Measurements from ENCODE around the gene KRT15. TPM values are rescaled to one million over a fixed set of nuclear protein-coding genes. Genes with fewer than 3 reads are reported as not detected.

KRT15 gene
- total RNA-seq (2013; cell fraction: nucleolus; rRNA removed): not detected in 2 replicates
- total RNA-seq (2014; rRNA removed) (0.06 TPM in 1 of 2 replicates, not detected in the other), total RNA-seq (2014; rRNA removed; fragmentation: Illumina TruSeq; extraction: Trizol) (not detected in 2 replicates), total RNA-seq (2021) (not detected in 2 replicates), polyA plus RNA-seq (2011; rRNA removed) (not detected in 2 replicates), polyA plus RNA-seq (2014; fragmentation: Illumina TruSeq; extraction: Trizol) (not detected in 2 replicates), polyA plus RNA-seq (2014; fragmentation: Nextera tagmentation; extraction: Ambion mirVana) (not detected), polyA plus RNA-seq (2014; rRNA removed) (0.17 TPM in 1 of 2 replicates, not detected in the other), polyA plus RNA-seq (2016; fragmentation: Nextera tagmentation; extraction: Ambion mirVana) (not detected), polyA minus RNA-seq (2011; rRNA and poly(A)+ RNA removed) (not detected in 2 replicates), Bru-seq, nascent RNA (percentile 8 among the genes with signal in this experiment), BruChase-seq, experiment 1, labeled RNA remaining after a 6-hour chase (not detected), BruChase-seq, experiment 2, labeled RNA remaining after a 2-hour chase (percentile 9 among the genes with signal in this experiment)
- not detected for polyA plus RNA-seq (2011; ENCODE audit: low read depth)
- not detected in 2 replicates for polyA plus RNA-seq (2011; cell fraction: cytosol; rRNA removed)
- polyA plus RNA-seq (2011; cell fraction: nucleus; rRNA removed): not detected in 2 replicates
- polyA plus RNA-seq (2012): not detected in 2 replicates
- not detected in 2 replicates for polyA minus RNA-seq (2011; cell fraction: cytosol; rRNA and poly(A)+ RNA removed)
- polyA minus RNA-seq (2011; cell fraction: nucleus; rRNA and poly(A)+ RNA removed): not detected in 2 replicates
- long read RNA-seq, experiment 1: 0 reads
- long read RNA-seq, experiment 2: 0 reads

DNA sequence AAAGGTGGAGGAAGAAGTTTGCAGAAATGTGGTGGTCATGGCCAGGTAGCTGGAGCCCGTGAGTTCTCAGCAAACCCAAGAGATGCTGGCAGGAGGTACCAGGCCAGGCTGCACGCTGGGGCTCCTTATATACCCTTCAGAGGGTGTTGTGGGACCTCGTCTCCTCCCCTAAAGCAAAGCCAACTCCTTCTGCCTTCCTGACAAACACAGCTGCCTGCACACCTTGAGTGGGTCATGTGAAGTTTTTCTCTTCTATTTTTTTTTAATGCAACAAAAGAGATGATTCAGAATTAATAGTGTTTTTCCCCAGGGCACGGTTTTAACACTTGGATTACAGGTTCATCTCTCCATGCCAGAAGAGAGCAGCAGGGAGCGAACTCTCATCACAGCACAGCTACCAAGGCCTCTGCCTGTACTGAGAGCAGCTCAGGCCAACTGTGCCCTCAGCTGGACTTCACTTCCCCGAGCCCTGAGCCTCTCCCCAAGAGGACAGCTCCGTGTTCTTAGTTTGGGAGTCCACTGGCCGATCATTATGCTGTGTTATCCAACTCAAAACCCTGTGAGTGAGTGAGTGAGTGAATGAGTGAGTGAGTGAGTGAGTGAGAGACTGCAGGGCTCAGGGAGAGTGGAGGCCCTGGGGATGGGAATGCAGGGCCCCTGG, at the start of gene KRT15:
KRT15 (minus strand) TSS at position 102 of the 661 bp plus-strand sequence; CDS start at position 39, 63 bp downstream.
- Histone ChIP-seq H4K20me1 (ENCODE audit: control insufficient read depth, insufficient read depth) (no peaks in the 10 kb centered on the region), H3K4me3 (no peak within 1 kb of the TSS), H3K36me3 (ENCODE audit: control insufficient read depth in 2 of 2, insufficient read depth in 2 of 2, low read length in 1 of 2) (no peaks in the 10 kb centered on the region), H3K9me3 (replicated peaks; ENCODE audit: control insufficient read depth, insufficient read depth, low read length) (no peaks in the 10 kb centered on the region), H2AFZ (ENCODE audit: control insufficient read depth, low read depth, low read length) (no peak within 1 kb of the TSS), H3K27ac (ENCODE audit: control insufficient read depth, insufficient read depth) (no peak within 1 kb of the TSS), H3K4me1 (ENCODE audit: control insufficient read depth, insufficient read depth, low read length) (no peaks in the 10 kb centered on the region), H3K4me2 (ENCODE audit: control insufficient read depth, insufficient read depth) (no peak within 1 kb of the TSS), H3K27me3 (replicated peaks in 1 of 2; ENCODE audit: control insufficient read depth in 2 of 2, insufficient read depth in 2 of 2, low read length in 1 of 2) (no peaks in the 10 kb centered on the region; a peak in 1 of 4 replicates), H3K9ac (ENCODE audit: control insufficient read depth, insufficient read depth, low read length) (no peak within 1 kb of the TSS), H3K79me2 (ENCODE audit: control insufficient read depth, insufficient read depth, low read length) (no peaks in the 10 kb centered on the region)
- SMC1A ChIA-PET (ENCODE audit: uncharacterized antibody, unreplicated experiment): no interaction called here
- in situ Hi-C loops (cut with MboI): no loop called here
- TF ChIP-seq PAX5 (IDR thresholded peaks at IDR 0.05; ENCODE audit: borderline replicate concordance, low read depth, low read length): no peak
- TF ChIP-seq, protein P1, sequence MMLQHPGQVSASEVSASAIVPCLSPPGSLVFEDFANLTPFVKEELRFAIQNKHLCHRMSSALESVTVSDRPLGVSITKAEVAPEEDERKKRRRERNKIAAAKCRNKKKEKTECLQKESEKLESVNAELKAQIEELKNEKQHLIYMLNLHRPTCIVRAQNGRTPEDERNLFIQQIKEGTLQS (IDR thresholded peaks at IDR 0.05; ENCODE audit: borderline replicate concordance, extremely low read depth, low read depth, low read length): no peak
- no peak for TF ChIP-seq SMAD1 (IDR thresholded peaks at IDR 0.05; ENCODE audit: low read depth, partially characterized antibody)
- TF ChIP-seq JUNB (IDR thresholded peaks at IDR 0.05): no peak
- TF ChIP-seq CBX5 (IDR thresholded peaks at IDR 0.05; ENCODE audit: low read depth): no peak
- TF ChIP-seq HDAC6 (IDR thresholded peaks at IDR 0.05; ENCODE audit: unreplicated experiment): no peak
- no peak for TF ChIP-seq POU2F2 (IDR thresholded peaks at IDR 0.05; ENCODE audit: borderline replicate concordance, low read depth, low read length)
- TF ChIP-seq IKZF2 (IDR thresholded peaks at IDR 0.05): no peak
- 0% methylated on average over 8 of the region's 8 CpGs for WGBS (ENCODE audit: insufficient coverage, insufficient replicate concordance, low lambda C conversion rate, missing lambda C conversion rate)
- CTCF ChIA-PET: no interaction called here
- no TSS peak for BruUV-seq (replicated peaks)
- ATAC-seq (no peak), FAIRE-seq (no peak), DNase-seq (ENCODE audit: low read depth, low spot score) (no peak)
- POLR2A ChIA-PET: no interaction called here
- RAD21 ChIA-PET (ENCODE audit: unreplicated experiment): no interaction called here
- intact Hi-C loops (cut with micrococcal nuclease; ENCODE audit: unreplicated experiment): no loop called here

Measured in GM12878 (cell line).